ENCODE results near the gene EFNB3. TPM values are rescaled to one million over a fixed set of nuclear protein-coding genes. Genes with fewer than 3 reads are reported as not detected.

EFNB3 gene
- total RNA-seq, 1 donor from 2014 or later: 0.08 TPM

GRCh38 chr17:7742729-7743128 is 37.7 kb downstream of the EFNB3 start:
- H3K27me3 Mint-ChIP-seq (ENCODE audit: insufficient read depth): peaks cover 15% of the 10 kb centered on the region
- no peaks in the 10 kb centered on the region for H3K4me1 Mint-ChIP-seq (ENCODE audit: low read depth)
- no peak overlapping the region for H3K27ac Mint-ChIP-seq
- no peak overlapping the region for H3K4me3 Mint-ChIP-seq
- no peaks in the 10 kb centered on the region for H3K36me3 Mint-ChIP-seq (ENCODE audit: low read depth)
- no peak for DNase-seq (ENCODE audit: low spot score)
- intact Hi-C loops (cut with micrococcal nuclease): loop anchor here (1.0 to 5.0 kb wide), 4 partner anchors 109 to 315 kb away; no protein-coding TSS in a partner anchor
- no peaks in the 10 kb centered on the region for H3K9me3 Mint-ChIP-seq

GRCh38 chr17:7744416-7744815 is 39.4 kb downstream of the EFNB3 start:
- Mint-ChIP-seq H3K36me3 (ENCODE audit: low read depth) (no peaks in the 10 kb centered on the region), H3K27me3 (ENCODE audit: insufficient read depth) (peaks cover 18% of the 10 kb centered on the region), H3K4me1 (ENCODE audit: low read depth) (no peaks in the 10 kb centered on the region), H3K4me3 (no peak overlapping the region), H3K27ac (no peak overlapping the region), H3K9me3 (no peaks in the 10 kb centered on the region)
- DNase-seq (ENCODE audit: low spot score): no peak
- intact Hi-C loops (cut with micrococcal nuclease): loop anchor here (5.0 kb wide), 1 partner anchor 313 kb away; no protein-coding TSS in a partner anchor

GRCh38 chr17:7745748-7746470 is 40.9 kb downstream of the EFNB3 start:
- Mint-ChIP-seq H3K4me1 (ENCODE audit: low read depth) (no peaks in the 10 kb centered on the region), H3K27ac (no peak overlapping the region), H3K9me3 (no peaks in the 10 kb centered on the region), H3K4me3 (no peak overlapping the region), H3K36me3 (ENCODE audit: low read depth) (no peaks in the 10 kb centered on the region), H3K27me3 (ENCODE audit: insufficient read depth) (peaks cover 18% of the 10 kb centered on the region)
- intact Hi-C loops (cut with micrococcal nuclease): no loop called here
- DNase-seq (ENCODE audit: low spot score): no peak

GRCh38 chr17:7747635-7748071 is 42.7 kb downstream of the EFNB3 start:
- Mint-ChIP-seq H3K4me1 (ENCODE audit: low read depth) (no peaks in the 10 kb centered on the region), H3K27ac (no peak overlapping the region), H3K36me3 (ENCODE audit: low read depth) (no peaks in the 10 kb centered on the region), H3K9me3 (no peaks in the 10 kb centered on the region), H3K27me3 (ENCODE audit: insufficient read depth) (peaks cover 15% of the 10 kb centered on the region), H3K4me3 (no peak overlapping the region)
- no peak for DNase-seq (ENCODE audit: low spot score)
- intact Hi-C loops (cut with micrococcal nuclease): no loop called here

- Mint-ChIP-seq H3K27ac (no peak overlapping the region), H3K27me3 (ENCODE audit: insufficient read depth) (peaks cover 17% of the 10 kb centered on the region), H3K9me3 (no peaks in the 10 kb centered on the region), H3K36me3 (ENCODE audit: low read depth) (no peaks in the 10 kb centered on the region), H3K4me3 (no peak overlapping the region), H3K4me1 (ENCODE audit: low read depth) (no peaks in the 10 kb centered on the region)
- intact Hi-C loops (cut with micrococcal nuclease): no loop called here
- DNase-seq (ENCODE audit: low spot score): no peak
These were observed 43.2 kb downstream of the EFNB3 start for GRCh38 chr17:7748076-7748775.

GRCh38 chr17:7750321-7750821 is 45.4 kb downstream of the EFNB3 start:
- Mint-ChIP-seq H3K4me1 (ENCODE audit: low read depth) (no peaks in the 10 kb centered on the region), H3K36me3 (ENCODE audit: low read depth) (no peaks in the 10 kb centered on the region), H3K4me3 (no peak overlapping the region), H3K9me3 (no peaks in the 10 kb centered on the region), H3K27ac (no peak overlapping the region), H3K27me3 (ENCODE audit: insufficient read depth) (peaks cover 17% of the 10 kb centered on the region)
- intact Hi-C loops (cut with micrococcal nuclease): no loop called here
- no peak for DNase-seq (ENCODE audit: low spot score)

GRCh38 chr17:7754656-7755055 is 49.7 kb downstream of the EFNB3 start:
- Mint-ChIP-seq H3K9me3 (no peaks in the 10 kb centered on the region), H3K36me3 (ENCODE audit: low read depth) (no peaks in the 10 kb centered on the region), H3K27ac (no peak overlapping the region), H3K4me3 (no peak overlapping the region), H3K4me1 (ENCODE audit: low read depth) (no peaks in the 10 kb centered on the region), H3K27me3 (ENCODE audit: insufficient read depth) (peaks cover 5% of the 10 kb centered on the region)
- intact Hi-C loops (cut with micrococcal nuclease): no loop called here
- DNase-seq (ENCODE audit: low spot score): no peak

GRCh38 chr17:7755095-7755890 is 50.3 kb downstream of the EFNB3 start:
- Mint-ChIP-seq H3K27me3 (ENCODE audit: insufficient read depth) (peaks cover 5% of the 10 kb centered on the region), H3K27ac (no peak overlapping the region), H3K4me1 (ENCODE audit: low read depth) (no peaks in the 10 kb centered on the region), H3K36me3 (ENCODE audit: low read depth) (no peaks in the 10 kb centered on the region), H3K9me3 (no peaks in the 10 kb centered on the region), H3K4me3 (no peak overlapping the region)
- no peak for DNase-seq (ENCODE audit: low spot score)
- intact Hi-C loops (cut with micrococcal nuclease): no loop called here

- no peak overlapping the region for H3K4me3 Mint-ChIP-seq
- H3K27ac Mint-ChIP-seq: no peak overlapping the region
- no peaks in the 10 kb centered on the region for H3K4me1 Mint-ChIP-seq (ENCODE audit: low read depth)
- no peak for DNase-seq (ENCODE audit: low spot score)
- no peaks in the 10 kb centered on the region for H3K9me3 Mint-ChIP-seq
- peaks cover 5% of the 10 kb centered on the region for H3K27me3 Mint-ChIP-seq (ENCODE audit: insufficient read depth)
- H3K36me3 Mint-ChIP-seq (ENCODE audit: low read depth): no peaks in the 10 kb centered on the region
- intact Hi-C loops (cut with micrococcal nuclease): no loop called here
These were observed 52.0 kb downstream of the EFNB3 start for GRCh38 chr17:7756968-7757367.

Other genes starting within 250 kb of the EFNB3 start
- gene ZBTB4, start 225.6 kb upstream of the EFNB3 start, total RNA-seq: 15.1 and 16.0 TPM in 2 replicates
- gene SLC35G6, start 223.8 kb upstream of the EFNB3 start, total RNA-seq: not detected in 2 replicates
- 221 and 223 TPM in 2 replicates for gene POLR2A, start 220.8 kb upstream of the EFNB3 start, total RNA-seq
- 18.6 and 26.5 TPM in 2 replicates for gene TNFSF12, start 156.1 kb upstream of the EFNB3 start, total RNA-seq
- gene TNFSF13, start 146.5 kb upstream of the EFNB3 start, total RNA-seq: 2.2 and 3.3 TPM in 2 replicates
- gene SENP3, start 143.3 kb upstream of the EFNB3 start, total RNA-seq: 102 and 104 TPM in 2 replicates
- 2.4 and 3.3 TPM in 2 replicates for gene CD68, start 125.6 kb upstream of the EFNB3 start, total RNA-seq
- gene MPDU1, start 121.3 kb upstream of the EFNB3 start, total RNA-seq: 108 and 111 TPM in 2 replicates
- 0.20 and 0.78 TPM in 2 replicates for gene SOX15, start 115.1 kb upstream of the EFNB3 start, total RNA-seq
- gene FXR2, start 90.3 kb upstream of the EFNB3 start, total RNA-seq: 59.5 and 63.6 TPM in 2 replicates
- gene SAT2, start 77.4 kb upstream of the EFNB3 start, total RNA-seq: 23.8 and 24.0 TPM in 2 replicates
- 0.20 TPM in 1 of 2 replicates, not detected in the other for gene SHBG, start 75.1 kb upstream of the EFNB3 start, total RNA-seq
- gene ATP1B2, start 54.3 kb upstream of the EFNB3 start, total RNA-seq: 0.54 TPM in 2 replicates
- gene TP53, start 17.7 kb upstream of the EFNB3 start, total RNA-seq: 172 and 179 TPM in 2 replicates
- gene WRAP53, start 16.7 kb upstream of the EFNB3 start, total RNA-seq: 31.5 TPM in 2 replicates
- not detected in 2 replicates for gene DNAH2, start 12.5 kb downstream of the EFNB3 start, total RNA-seq
- 163 and 177 TPM in 2 replicates for gene KDM6B, start 129.0 kb downstream of the EFNB3 start, total RNA-seq
- gene TMEM88, start 149.9 kb downstream of the EFNB3 start, total RNA-seq: 7.4 TPM in 2 replicates
- gene NAA38, start 152.4 kb downstream of the EFNB3 start, total RNA-seq: 36.4 and 43.5 TPM in 2 replicates
- gene CYB5D1, start 152.8 kb downstream of the EFNB3 start, total RNA-seq: 11.8 and 12.7 TPM in 2 replicates
- gene CHD3, start 183.6 kb downstream of the EFNB3 start, total RNA-seq: 125 and 133 TPM in 2 replicates
- 6.2 and 6.3 TPM in 2 replicates for gene RNF227, start 211.1 kb downstream of the EFNB3 start, total RNA-seq
- 9.9 and 10.8 TPM in 2 replicates for gene KCNAB3, start 224.7 kb downstream of the EFNB3 start, total RNA-seq
- 153 and 162 TPM in 2 replicates for gene TRAPPC1, start 226.7 kb downstream of the EFNB3 start, total RNA-seq
- gene CNTROB, start 227.0 kb downstream of the EFNB3 start, total RNA-seq: 53.5 and 54.7 TPM in 2 replicates